Measurements from ENCODE around the gene TRIM27.
A peak's percentile ranks its signal among the peaks of the same experiment; 100 is the strongest.

Gene TRIM27

GRCh38 chr6:28906669-28907068, 17.1 kb downstream of the TRIM27 start:
- Histone ChIP-seq H3K27ac (ENCODE audit: low read length) (no peak overlapping the region), H3K9me3 (ENCODE audit: insufficient read depth, low read depth, low read length) (no peaks in the 10 kb centered on the region), H3K27me3 (ENCODE audit: insufficient read depth, low read length) (no peaks in the 10 kb centered on the region), H3K4me1 (ENCODE audit: insufficient read depth, low read length) (no peaks in the 10 kb centered on the region), H3K9ac (ENCODE audit: low read depth, low read length) (no peak overlapping the region), H3K36me3 (ENCODE audit: insufficient read depth, low read depth, low read length) (peaks cover 99% of the 10 kb centered on the region), H3K4me3 (ENCODE audit: low read length) (no peak overlapping the region)

DNA sequence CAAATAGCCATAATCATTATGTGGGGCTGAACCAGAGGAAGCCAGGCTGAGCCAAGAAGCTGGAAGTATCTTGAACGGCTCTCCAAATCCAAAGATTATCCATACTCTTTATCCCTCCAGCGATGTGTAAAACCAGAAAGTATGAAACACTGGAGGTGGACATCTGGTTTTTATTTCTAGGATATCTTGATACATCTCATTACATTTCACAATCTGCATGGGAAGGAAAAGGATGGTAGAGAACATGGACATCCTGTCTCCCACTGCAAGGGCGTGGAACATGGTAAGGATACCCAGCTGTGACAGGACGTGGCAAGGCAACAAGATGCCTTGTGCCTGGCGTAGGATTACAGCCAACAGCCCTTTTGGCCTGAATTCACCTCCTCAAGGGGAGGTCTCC, 20.1 kb downstream of the TRIM27 start:
- H3K9me3 ChIP-seq (ENCODE audit: insufficient read depth, low read depth, low read length): no peaks in the 10 kb centered on the region
- no peak overlapping the region for H3K9ac ChIP-seq (ENCODE audit: low read depth, low read length)
- peaks cover 88% of the 10 kb centered on the region for H3K36me3 ChIP-seq (ENCODE audit: insufficient read depth, low read depth, low read length)
- H3K27me3 ChIP-seq (ENCODE audit: insufficient read depth, low read length): no peaks in the 10 kb centered on the region
- no peak overlapping the region for H3K27ac ChIP-seq (ENCODE audit: low read length)
- H3K4me3 ChIP-seq (ENCODE audit: low read length): no peak overlapping the region
- H3K4me1 ChIP-seq (ENCODE audit: insufficient read depth, low read length): no peaks in the 10 kb centered on the region

- no peak overlapping the region for H3K4me3 ChIP-seq (ENCODE audit: low read length)
- peaks cover 69% of the 10 kb centered on the region for H3K36me3 ChIP-seq (ENCODE audit: insufficient read depth, low read depth, low read length)
- H3K9me3 ChIP-seq (ENCODE audit: insufficient read depth, low read depth, low read length): no peaks in the 10 kb centered on the region
- no peaks in the 10 kb centered on the region; the same call in 1 of the 2 replicates for H3K4me1 ChIP-seq (ENCODE audit: insufficient read depth, low read length)
- H3K9ac ChIP-seq (ENCODE audit: low read depth, low read length): no peak overlapping the region
- no peaks in the 10 kb centered on the region for H3K27me3 ChIP-seq (ENCODE audit: insufficient read depth, low read length)
- no peak overlapping the region for H3K27ac ChIP-seq (ENCODE audit: low read length)
Observed at GRCh38 chr6:28901831-28902230, 22.0 kb downstream of the TRIM27 start.

DNA sequence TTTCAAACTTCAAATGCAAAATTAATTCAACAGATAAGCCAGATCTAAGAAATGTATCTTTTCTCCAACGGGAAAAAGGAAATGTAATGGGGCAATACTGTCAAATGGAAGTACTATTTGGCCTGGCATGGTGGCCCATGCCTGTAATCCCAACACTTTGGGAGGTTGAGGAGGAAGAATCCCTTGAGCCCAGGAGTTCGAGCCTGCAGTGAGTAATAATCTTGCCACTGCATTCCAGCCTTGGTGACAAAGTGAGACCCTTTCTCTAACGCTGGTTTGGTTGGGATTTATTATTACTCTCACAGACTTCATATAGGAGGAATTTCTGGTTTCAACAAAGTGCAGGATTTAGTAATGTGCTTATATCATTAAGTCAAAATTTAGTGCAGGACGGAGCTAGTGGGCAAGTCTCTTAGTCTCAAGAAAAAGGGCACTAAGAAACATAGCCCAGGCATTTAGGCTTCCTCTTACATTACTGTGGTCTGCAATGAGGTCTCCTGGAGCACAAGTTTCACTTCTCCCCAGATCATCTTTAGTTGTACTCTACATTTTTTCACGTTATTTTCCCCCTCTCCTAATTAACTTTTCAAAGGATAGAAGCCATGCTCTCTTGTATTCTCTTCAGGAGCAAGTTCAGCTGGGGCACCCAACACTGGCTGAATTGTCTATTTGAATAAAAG, 23.1 kb downstream of the TRIM27 start:
- Histone ChIP-seq H3K4me1 (ENCODE audit: insufficient read depth, low read length) (no peaks in the 10 kb centered on the region; the same call in 1 of the 2 replicates), H3K27me3 (ENCODE audit: insufficient read depth, low read length) (no peaks in the 10 kb centered on the region), H3K36me3 (ENCODE audit: insufficient read depth, low read depth, low read length) (peaks cover 59% of the 10 kb centered on the region), H3K27ac (ENCODE audit: low read length) (no peak overlapping the region), H3K9ac (ENCODE audit: low read depth, low read length) (no peak overlapping the region), H3K9me3 (ENCODE audit: insufficient read depth, low read depth, low read length) (no peaks in the 10 kb centered on the region), H3K4me3 (ENCODE audit: low read length) (no peak overlapping the region)

DNA sequence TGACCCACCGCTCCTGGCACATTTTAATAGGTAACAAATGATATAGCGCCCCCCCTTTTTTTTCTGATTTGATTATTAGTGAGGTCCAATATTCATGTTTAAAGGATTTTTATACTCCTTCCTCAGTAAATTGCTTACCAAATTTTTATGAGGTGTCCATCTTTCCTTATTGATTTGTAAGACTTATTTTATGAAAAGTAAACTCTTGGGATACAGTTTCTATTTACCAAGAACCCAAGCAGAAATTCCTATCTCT, 25.1 kb downstream of the TRIM27 start:
- Histone ChIP-seq H3K27me3 (ENCODE audit: insufficient read depth, low read length) (no peaks in the 10 kb centered on the region), H3K9ac (ENCODE audit: low read depth, low read length) (no peak overlapping the region), H3K4me3 (ENCODE audit: low read length) (no peak overlapping the region), H3K27ac (ENCODE audit: low read length) (no peak overlapping the region), H3K36me3 (ENCODE audit: insufficient read depth, low read depth, low read length) (peaks cover 38% of the 10 kb centered on the region), H3K9me3 (ENCODE audit: insufficient read depth, low read depth, low read length) (no peaks in the 10 kb centered on the region), H3K4me1 (ENCODE audit: insufficient read depth, low read length) (no peaks in the 10 kb centered on the region; the same call in 1 of the 2 replicates)

DNA sequence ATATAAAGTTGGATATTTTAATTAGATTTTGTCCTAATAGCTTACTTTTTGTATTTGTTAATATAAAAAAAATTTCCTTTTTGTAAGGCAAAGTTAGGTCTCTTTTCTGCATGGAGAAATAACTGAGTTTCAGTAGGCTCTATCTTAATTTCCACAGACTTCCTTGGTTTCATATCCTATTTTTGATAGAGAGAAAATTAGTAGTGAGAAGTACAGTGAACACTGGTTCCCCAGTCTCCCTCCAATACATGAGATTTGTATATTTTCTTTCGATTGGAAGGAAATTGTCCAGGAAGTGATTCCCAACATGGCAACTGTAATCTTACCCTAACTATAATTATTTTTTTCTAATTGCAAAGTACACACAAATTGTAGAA, 26.4 kb downstream of the TRIM27 start:
- H3K4me3 ChIP-seq (ENCODE audit: low read length): peak overlapping the region; percentile 85
- H3K36me3 ChIP-seq (ENCODE audit: insufficient read depth, low read depth, low read length): peaks cover 26% of the 10 kb centered on the region
- H3K27me3 ChIP-seq (ENCODE audit: insufficient read depth, low read length): no peaks in the 10 kb centered on the region
- no peaks in the 10 kb centered on the region for H3K9me3 ChIP-seq (ENCODE audit: insufficient read depth, low read depth, low read length)
- H3K4me1 ChIP-seq (ENCODE audit: insufficient read depth, low read length): no peaks in the 10 kb centered on the region; the same call in 1 of the 2 replicates
- peak overlapping the region; percentile 94; the same call in 1 of the 2 replicates for H3K9ac ChIP-seq (ENCODE audit: low read depth, low read length)
- H3K27ac ChIP-seq (ENCODE audit: low read length): peak overlapping the region; percentile 78

- H3K4me1 ChIP-seq (ENCODE audit: insufficient read depth, low read length): no peaks in the 10 kb centered on the region; the same call in 1 of the 2 replicates
- H3K27ac ChIP-seq (ENCODE audit: low read length): peak overlapping the region; percentile 78
- H3K9me3 ChIP-seq (ENCODE audit: insufficient read depth, low read depth, low read length): no peaks in the 10 kb centered on the region
- peak overlapping the region; percentile 94 for H3K9ac ChIP-seq (ENCODE audit: low read depth, low read length)
- peak overlapping the region; percentile 85 for H3K4me3 ChIP-seq (ENCODE audit: low read length)
- H3K36me3 ChIP-seq (ENCODE audit: insufficient read depth, low read depth, low read length): peaks cover 19% of the 10 kb centered on the region
- H3K27me3 ChIP-seq (ENCODE audit: insufficient read depth, low read length): no peaks in the 10 kb centered on the region
Observed at GRCh38 chr6:28896505-28897368, 27.0 kb downstream of the TRIM27 start.

GRCh38 chr6:28895131-28895812, 28.5 kb downstream of the TRIM27 start:
- Histone ChIP-seq H3K36me3 (ENCODE audit: insufficient read depth, low read depth, low read length) (peaks cover 5% of the 10 kb centered on the region; the same call in 1 of the 2 replicates), H3K27ac (ENCODE audit: low read length) (peak overlapping the region; percentile 41), H3K9ac (ENCODE audit: low read depth, low read length) (peak overlapping the region; percentile 94)

DNA sequence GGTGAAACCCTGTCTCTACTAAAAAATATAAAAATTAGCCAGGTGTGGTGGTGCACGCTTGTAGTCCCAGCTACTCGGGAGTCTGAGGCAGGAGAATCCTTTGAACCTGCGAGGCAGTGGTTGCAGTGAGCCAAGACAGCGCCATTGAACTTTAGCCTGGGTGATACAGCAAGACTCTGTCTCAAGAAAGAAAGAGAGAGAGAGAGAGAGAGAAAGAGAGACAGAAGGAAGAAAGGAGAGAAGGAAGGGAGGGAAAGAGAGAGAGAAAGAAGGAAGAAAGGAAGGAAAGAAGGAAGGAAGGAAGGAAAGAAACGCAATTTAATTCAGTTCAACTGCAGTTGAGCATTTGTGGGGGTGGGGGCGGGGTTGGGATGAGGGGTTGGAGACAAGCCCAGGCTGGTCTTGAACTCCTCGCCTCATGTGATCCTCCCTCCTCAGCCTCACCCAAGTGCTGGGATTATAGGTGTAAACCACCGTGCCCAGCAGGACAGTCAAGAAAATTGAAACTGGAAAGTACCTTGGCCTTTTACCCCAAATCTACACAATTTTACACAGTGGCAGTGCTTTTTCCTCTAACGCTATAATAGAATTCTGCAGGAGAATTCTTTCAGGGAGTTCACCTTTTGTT, 30.5 kb downstream of the TRIM27 start:
- Histone ChIP-seq H3K4me3 (ENCODE audit: low read length) (no peak overlapping the region), H3K27me3 (ENCODE audit: insufficient read depth, low read length) (no peaks in the 10 kb centered on the region), H3K9ac (ENCODE audit: low read depth, low read length) (no peak overlapping the region), H3K27ac (ENCODE audit: low read length) (no peak overlapping the region), H3K9me3 (ENCODE audit: insufficient read depth, low read depth, low read length) (no peaks in the 10 kb centered on the region), H3K4me1 (ENCODE audit: insufficient read depth, low read length) (no peaks in the 10 kb centered on the region; the same call in 1 of the 2 replicates), H3K36me3 (ENCODE audit: insufficient read depth, low read depth, low read length) (no peaks in the 10 kb centered on the region)

More at GRCh38 chr6:28895131-28895812, 28.5 kb downstream of the TRIM27 start:
- Histone ChIP-seq H3K4me3 (ENCODE audit: low read length) (peak overlapping the region; percentile 85), H3K9me3 (ENCODE audit: insufficient read depth, low read depth, low read length) (no peaks in the 10 kb centered on the region), H3K4me1 (ENCODE audit: insufficient read depth, low read length) (no peaks in the 10 kb centered on the region; the same call in 1 of the 2 replicates), H3K27me3 (ENCODE audit: insufficient read depth, low read length) (no peaks in the 10 kb centered on the region)

- Histone ChIP-seq H3K27me3 (ENCODE audit: insufficient read depth, low read length) (no peaks in the 10 kb centered on the region), H3K9ac (ENCODE audit: low read depth, low read length) (no peak overlapping the region), H3K4me1 (ENCODE audit: insufficient read depth, low read length) (no peaks in the 10 kb centered on the region; the same call in 1 of the 2 replicates), H3K36me3 (ENCODE audit: insufficient read depth, low read depth, low read length) (no peaks in the 10 kb centered on the region), H3K4me3 (ENCODE audit: low read length) (no peak overlapping the region), H3K9me3 (ENCODE audit: insufficient read depth, low read depth, low read length) (no peaks in the 10 kb centered on the region), H3K27ac (ENCODE audit: low read length) (no peak overlapping the region)
Observed at GRCh38 chr6:28892525-28892924, 31.3 kb downstream of the TRIM27 start.

- Histone ChIP-seq H3K27ac (ENCODE audit: low read length) (no peak overlapping the region), H3K27me3 (ENCODE audit: insufficient read depth, low read length) (no peaks in the 10 kb centered on the region), H3K4me3 (ENCODE audit: low read length) (no peak overlapping the region), H3K4me1 (ENCODE audit: insufficient read depth, low read length) (no peaks in the 10 kb centered on the region), H3K9me3 (ENCODE audit: insufficient read depth, low read depth, low read length) (no peaks in the 10 kb centered on the region), H3K36me3 (ENCODE audit: insufficient read depth, low read depth, low read length) (no peaks in the 10 kb centered on the region), H3K9ac (ENCODE audit: low read depth, low read length) (no peak overlapping the region)
Observed at GRCh38 chr6:28887796-28888496, 35.8 kb downstream of the TRIM27 start.

Data from iPS-20b (cell line).